GM18870 (cell line): ENCODE measurements around the gene RAMP3.
"Not testable (repeated sequence)": the region's sequence is repeated elsewhere in the genome, so short reads cannot be mapped to it uniquely, and the experiment has no call there.

Experiments
- ATAC-seq: cut with Tn5 transposase; IDR thresholded peaks from one replicate; pipeline ENCODE4 v1.9.1; 2021; ENCODE audit warnings: moderate library complexity; ENCODE audit not compliant: unreplicated experiment

Gene RAMP3

GRCh38 chr7:45131891-45132290 is 25.7 kb upstream of the RAMP3 start:
- no peak for ATAC-seq

GRCh38 chr7:45132708-45133320 is 24.8 kb upstream of the RAMP3 start:
- no peak for ATAC-seq

GRCh38 chr7:45133352-45133751 is 24.2 kb upstream of the RAMP3 start:
- ATAC-seq, result no peak

GRCh38 chr7:45133877-45134276 is 23.7 kb upstream of the RAMP3 start:
- no peak for ATAC-seq

- peak; percentile 74 for ATAC-seq
These were observed 21.2 kb upstream of the RAMP3 start for GRCh38 chr7:45136106-45137060.

- no peak for ATAC-seq
These were observed 18.9 kb upstream of the RAMP3 start for GRCh38 chr7:45138433-45139267.

GRCh38 chr7:45140827-45141226 is 16.8 kb upstream of the RAMP3 start:
- ATAC-seq, result no peak

- ATAC-seq, result no peak
These were observed 14.0 kb upstream of the RAMP3 start for GRCh38 chr7:45143616-45144015.

- ATAC-seq, result no peak
These were observed 11.7 kb upstream of the RAMP3 start for GRCh38 chr7:45145881-45146280.

GRCh38 chr7:45146531-45147379 is 10.8 kb upstream of the RAMP3 start:
- no peak for ATAC-seq

- no peak for ATAC-seq
These were observed 9.5 kb upstream of the RAMP3 start for GRCh38 chr7:45147858-45148652.

- ATAC-seq, result no peak
These were observed 9.0 kb upstream of the RAMP3 start for GRCh38 chr7:45148653-45148973.

GRCh38 chr7:45149606-45150005 is 8.0 kb upstream of the RAMP3 start:
- no peak for ATAC-seq

GRCh38 chr7:45150199-45150598 is 7.4 kb upstream of the RAMP3 start:
- ATAC-seq, result no peak

- no peak for ATAC-seq
These were observed 6.4 kb upstream of the RAMP3 start for GRCh38 chr7:45151131-45151684.

- ATAC-seq, result no peak
These were observed 5.6 kb upstream of the RAMP3 start for GRCh38 chr7:45151967-45152366.

GRCh38 chr7:45153233-45153632 is 4.4 kb upstream of the RAMP3 start:
- no peak for ATAC-seq

GRCh38 chr7:45153861-45154260 is 3.7 kb upstream of the RAMP3 start:
- not testable (repeated sequence) for ATAC-seq

- no peak for ATAC-seq
These were observed 2.2 kb upstream of the RAMP3 start for GRCh38 chr7:45155357-45155900.
